H1 (cell line): ENCODE results near the gene POPDC2. TPM values are rescaled to one million over a fixed set of nuclear protein-coding genes. Genes with fewer than 3 reads are reported as not detected.

Experiments used
- CBX5 ChIP-seq: fragments of 300-800, 300-1000 bp; sonication (generic); IDR thresholded peaks from 2 replicates; pipeline ENCODE4 v1.7.1; 2016; ENCODE audit warnings: antibody characterized with exemption, low read length, low read depth
- CBX8 ChIP-seq: fragments of 300-800, 300-1000 bp; sonication (generic); IDR thresholded peaks from 2 replicates; pipeline ENCODE4 v1.7.1; 2016; ENCODE audit warnings: low read depth, low read length, borderline replicate concordance
- CHD1 ChIP-seq: IDR thresholded peaks from 2 replicates; pipeline ENCODE4 v1.6.1; 2012; ENCODE audit warnings: low read depth, low read length, improper control_type of control experiment
- EGR1 ChIP-seq: IDR thresholded peaks from 2 replicates; pipeline ENCODE4 v1.6.1; 2011; ENCODE audit warnings: low read depth, low read length, borderline replicate concordance
- POLR2A ChIP-seq, 2 experiments: IDR thresholded peaks; 1 replicate in 1 of 2; 2 replicates in 1 of 2; pipeline ENCODE4 v1.6.1; 2011; ENCODE audit warnings: low read depth in 2 of 2, low read length in 2 of 2, mild to moderate bottlenecking in 2 of 2; ENCODE audit errors: control extremely low read depth in 1 of 2
- SRF ChIP-seq: IDR thresholded peaks from 2 replicates; pipeline ENCODE4 v1.6.1; 2011; ENCODE audit warnings: mild to moderate bottlenecking, low read depth, low read length, moderate library complexity
- TAF1 ChIP-seq: IDR thresholded peaks from 2 replicates; pipeline ENCODE4 v1.6.1; 2011; ENCODE audit warnings: mild to moderate bottlenecking, low read depth, low read length
- polyA plus RNA-seq, 7 experiments: library from polyadenylated mRNA; depleted of rRNA in 3 of 7; stranded (reverse) in 5 of 7; unstranded in 2 of 7; fragments of >200 nt in 5 of 7; fragments of 200-250 nt in 2 of 7; gene quantifications; 1 replicate in 5 of 7; 2 replicates in 1 of 7; 4 replicates in 1 of 7; pipeline versions ENCODE4 v1.2.1 to v1.2.3, GENCODE V29; 2011 to 2013; ENCODE audit warnings: missing spikeins in 2 of 7, mixed read lengths in 2 of 7
- total RNA-seq: library from RNA; stranded (reverse); fragmentation: NEBNext Ultra II Directional; extraction: Animal tissue kit (Norgen Biotek cat#: 25700); gene quantifications from 2 replicates; pipeline ENCODE4 v1.2.1, GENCODE V29; 2021

Gene POPDC2
- total and polyA plus RNA-seq, 2 of the 8 experiments (the other 6 are each of a cell fraction or from before 2014, with no cell fraction given) = 0.65 to 1.1 TPM

DNA sequence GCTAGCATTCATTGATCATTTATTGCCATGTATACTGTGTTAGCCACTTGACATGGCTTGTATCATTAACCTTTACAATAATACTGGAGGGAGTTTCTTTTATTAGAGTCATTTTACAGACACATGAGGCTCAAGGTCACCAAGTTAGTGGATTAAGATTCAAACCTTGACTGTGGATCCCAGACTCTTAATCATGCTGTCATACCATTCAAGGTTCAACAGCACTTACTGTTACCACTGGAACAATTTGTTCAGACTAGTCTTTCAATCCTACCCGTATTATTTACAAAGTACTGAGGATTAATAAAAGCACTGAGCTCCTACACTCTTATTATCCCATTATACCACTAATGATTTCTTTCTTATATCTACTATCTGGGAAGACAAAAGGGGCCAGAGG lies 15.6 kb upstream of the POPDC2 start (continued):
- no peak for TF ChIP-seq SRF
- TF ChIP-seq POLR2A (IDR thresholded peaks at IDR 0.05; ENCODE audit: control extremely low read depth in 1 of 2, low read depth in 2 of 2, low read length in 2 of 2) = no peak
- TF ChIP-seq CHD1 = no peak
- TF ChIP-seq CBX8 = no peak
- TF ChIP-seq TAF1 = no peak
- no peak for TF ChIP-seq EGR1
- TF ChIP-seq CBX5 = no peak
